ENCODE measurements around the gene NUAK2. TPM values are rescaled to one million over a fixed set of nuclear protein-coding genes. Genes with fewer than 3 reads are reported as not detected.

Gene NUAK2
- total RNA-seq, 1 donor from 2014 or later: 8.4 TPM

GRCh38 chr1:205259998-205260397 lies 61.5 kb downstream of the NUAK2 start:
- intact Hi-C loops (cut with micrococcal nuclease): no loop called here

- intact Hi-C loops (cut with micrococcal nuclease): no loop called here
Measured at GRCh38 chr1:205259324-205259832, 62.2 kb downstream of the NUAK2 start.

GRCh38 chr1:205258719-205259118 lies 62.8 kb downstream of the NUAK2 start:
- intact Hi-C loops (cut with micrococcal nuclease): no loop called here

- intact Hi-C loops (cut with micrococcal nuclease): no loop called here
Measured at GRCh38 chr1:205258261-205258691, 63.3 kb downstream of the NUAK2 start.

GRCh38 chr1:205257735-205258134 lies 63.8 kb downstream of the NUAK2 start:
- intact Hi-C loops (cut with micrococcal nuclease): loop anchor here (2.0 kb wide), 1 partner anchor 77 kb away; no protein-coding TSS in a partner anchor

- intact Hi-C loops (cut with micrococcal nuclease): loop anchor here (1.0 to 2.0 kb wide), 8 partner anchors 28 to 282 kb away; partner anchors contain the start of gene DSTYK
Measured at GRCh38 chr1:205256951-205257625, 64.5 kb downstream of the NUAK2 start.

GRCh38 chr1:205255941-205256780 lies 65.4 kb downstream of the NUAK2 start:
- intact Hi-C loops (cut with micrococcal nuclease): loop anchor here (1.0 to 2.0 kb wide), 8 partner anchors 27 to 281 kb away; partner anchors contain the start of gene DSTYK

Other genes with a start within 250 kb of the NUAK2 start
- gene TMEM81, start 237.3 kb downstream of the NUAK2 start, total RNA-seq: 2.6 and 3.1 TPM in 2 replicates
- gene RBBP5, start 199.8 kb downstream of the NUAK2 start, total RNA-seq: 23.4 and 28.4 TPM in 2 replicates
- gene DSTYK, start 110.0 kb downstream of the NUAK2 start, total RNA-seq: 13.7 and 14.0 TPM in 2 replicates
- gene TMCC2, start 93.8 kb downstream of the NUAK2 start, total RNA-seq: 8.4 and 9.3 TPM in 2 replicates
- gene KLHDC8A, start 35.2 kb upstream of the NUAK2 start, total RNA-seq: not detected in 2 replicates
- 0.63 and 1.7 TPM in 2 replicates for gene LEMD1, start 100.3 kb upstream of the NUAK2 start, total RNA-seq
- gene BLACAT1, start 134.3 kb upstream of the NUAK2 start, total RNA-seq: 0.51 and 0.68 TPM in 2 replicates
- gene CDK18, start 182.9 kb upstream of the NUAK2 start, total RNA-seq: 0.07 and 0.98 TPM in 2 replicates

All from T-helper 1 cell treated with Interleukin-12 subunit alpha and Interleukin-12 subunit beta and Interleukin-4 antibody, amounts not matched to agents 30 ng/mL and 1 ng/mL, for 36 hours (primary cell).